NK-92 (cell line): ENCODE measurements around the gene OVOL1.

Experiments
- DNase-seq: peaks from one replicate; lab custom pipeline; 2025; ENCODE audit not compliant: unreplicated experiment; lab: John Stamatoyannopoulos, UW

Gene OVOL1

GRCh38 chr11:65777821-65778361 lies 9.0 kb upstream of the OVOL1 start:
- DNase-seq: no peak

- no peak for DNase-seq
Observed at GRCh38 chr11:65778431-65778900, 8.4 kb upstream of the OVOL1 start.

GRCh38 chr11:65778901-65779668 lies 7.8 kb upstream of the OVOL1 start:
- no peak for DNase-seq

- no peak for DNase-seq
Observed at GRCh38 chr11:65779669-65779918, 7.3 kb upstream of the OVOL1 start.

- no peak for DNase-seq
Observed at GRCh38 chr11:65779919-65780769, 6.7 kb upstream of the OVOL1 start.

- DNase-seq: no peak
Observed at GRCh38 chr11:65780770-65781151, 6.1 kb upstream of the OVOL1 start, which contains the start of gene AP5B1. TSS of gene AP5B1 (minus strand) at chr11:65780976. CDS start at chr11:65780591, 385 bp downstream.

GRCh38 chr11:65781152-65781961 lies 5.5 kb upstream of the OVOL1 start:
- no peak for DNase-seq

- no peak for DNase-seq
Observed at GRCh38 chr11:65781962-65782815, 4.7 kb upstream of the OVOL1 start.

- DNase-seq: no peak
Observed at GRCh38 chr11:65782816-65783228, 4.0 kb upstream of the OVOL1 start.

- DNase-seq: no peak
Observed at GRCh38 chr11:65785319-65786007, 1.4 kb upstream of the OVOL1 start.

GRCh38 chr11:65786008-65786785 lies 666 bp upstream of the OVOL1 start:
- no peak for DNase-seq

GRCh38 chr11:65787649-65788622 lies 1.1 kb downstream of the OVOL1 start:
- DNase-seq: no peak

- no peak for DNase-seq
Observed at GRCh38 chr11:65788821-65789220, 2.0 kb downstream of the OVOL1 start.

- no peak for DNase-seq
Observed at GRCh38 chr11:65789230-65790103, 2.6 kb downstream of the OVOL1 start.

- DNase-seq: no peak
Observed at GRCh38 chr11:65790104-65790901, 3.4 kb downstream of the OVOL1 start.
